Measurements from ENCODE around the gene OGFRL1. TPM values are rescaled to one million over a fixed set of nuclear protein-coding genes. Genes with fewer than 3 reads are reported as not detected.

OGFRL1 gene
- polyA plus RNA-seq, 4 donors: 16.1 to 27.6 (median 23.0) TPM

DNA sequence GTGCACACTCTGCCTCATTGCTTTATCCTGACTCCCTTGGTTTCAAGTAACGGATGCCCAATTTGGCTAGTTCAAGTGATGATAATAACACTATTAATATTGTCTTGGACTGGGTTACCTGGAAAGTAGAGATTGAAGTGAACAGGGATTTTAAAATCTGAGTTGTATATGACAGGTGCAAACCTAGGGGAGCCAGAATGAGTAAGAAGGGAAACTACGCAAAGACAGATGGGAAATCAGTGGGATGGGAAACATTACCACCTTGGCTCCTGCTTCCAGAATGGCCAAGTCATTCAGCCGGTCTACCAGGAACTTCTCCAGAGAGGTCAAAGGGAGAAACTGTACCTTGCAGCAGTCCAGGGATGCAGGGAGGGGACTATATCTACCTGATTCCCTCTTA is 41.9 kb downstream of the OGFRL1 start:
- DNase-seq (ENCODE audit: low read depth in 4 of 4, low spot score in 3 of 4): no peak

- no peak for DNase-seq (ENCODE audit: low read depth in 4 of 4, low spot score in 3 of 4)
These were observed 43.4 kb downstream of the OGFRL1 start for GRCh38 chr6:71332012-71332411.

- DNase-seq (ENCODE audit: low read depth in 4 of 4, low spot score in 3 of 4): no peak
These were observed 44.4 kb downstream of the OGFRL1 start for GRCh38 chr6:71333050-71333449.

GRCh38 chr6:71333697-71334096 is 45.1 kb downstream of the OGFRL1 start:
- no peak for DNase-seq (ENCODE audit: low read depth in 4 of 4, low spot score in 3 of 4)

GRCh38 chr6:71334768-71335167 is 46.2 kb downstream of the OGFRL1 start:
- DNase-seq (ENCODE audit: low read depth in 4 of 4, low spot score in 3 of 4): no peak

DNA sequence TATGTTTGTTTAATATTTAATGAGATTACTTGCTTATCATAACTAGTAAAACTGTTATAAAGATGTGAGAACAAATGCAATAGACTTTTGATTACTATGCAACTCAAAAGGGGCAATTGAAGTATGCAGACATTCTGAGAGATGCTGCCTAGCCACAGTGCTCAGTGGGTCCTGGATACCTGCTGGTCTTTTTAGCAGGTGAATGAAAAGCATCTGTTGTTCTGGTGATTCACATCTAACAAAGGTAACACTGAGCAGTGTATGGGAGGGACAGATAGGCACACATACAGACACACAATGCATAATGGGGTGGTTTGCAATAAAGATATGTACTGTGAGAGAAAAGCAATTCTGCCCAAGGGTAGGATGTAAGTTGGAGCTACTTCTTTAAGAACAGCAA is 46.9 kb downstream of the OGFRL1 start:
- no peak for DNase-seq (ENCODE audit: low read depth in 4 of 4, low spot score in 3 of 4)

DNA sequence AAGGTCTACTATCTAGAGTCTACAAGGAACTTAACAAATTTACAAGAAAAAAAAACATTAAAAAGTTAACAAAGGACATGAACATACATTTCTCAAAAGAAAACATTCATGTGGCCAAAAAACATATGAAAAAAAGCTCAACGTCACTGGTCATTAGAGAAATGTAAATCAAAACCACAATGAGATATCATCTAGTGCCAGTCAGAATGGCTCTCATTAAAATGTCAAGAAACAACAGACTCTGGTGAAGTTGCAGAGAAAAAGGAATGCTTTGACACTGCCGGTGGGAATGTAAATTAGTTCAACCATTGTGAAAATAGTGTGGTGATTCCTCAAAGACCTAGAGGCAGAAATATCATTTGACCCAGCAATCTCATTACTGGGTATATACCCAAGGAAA is 48.3 kb downstream of the OGFRL1 start:
- DNase-seq (ENCODE audit: low read depth in 4 of 4, low spot score in 3 of 4): no peak

DNA sequence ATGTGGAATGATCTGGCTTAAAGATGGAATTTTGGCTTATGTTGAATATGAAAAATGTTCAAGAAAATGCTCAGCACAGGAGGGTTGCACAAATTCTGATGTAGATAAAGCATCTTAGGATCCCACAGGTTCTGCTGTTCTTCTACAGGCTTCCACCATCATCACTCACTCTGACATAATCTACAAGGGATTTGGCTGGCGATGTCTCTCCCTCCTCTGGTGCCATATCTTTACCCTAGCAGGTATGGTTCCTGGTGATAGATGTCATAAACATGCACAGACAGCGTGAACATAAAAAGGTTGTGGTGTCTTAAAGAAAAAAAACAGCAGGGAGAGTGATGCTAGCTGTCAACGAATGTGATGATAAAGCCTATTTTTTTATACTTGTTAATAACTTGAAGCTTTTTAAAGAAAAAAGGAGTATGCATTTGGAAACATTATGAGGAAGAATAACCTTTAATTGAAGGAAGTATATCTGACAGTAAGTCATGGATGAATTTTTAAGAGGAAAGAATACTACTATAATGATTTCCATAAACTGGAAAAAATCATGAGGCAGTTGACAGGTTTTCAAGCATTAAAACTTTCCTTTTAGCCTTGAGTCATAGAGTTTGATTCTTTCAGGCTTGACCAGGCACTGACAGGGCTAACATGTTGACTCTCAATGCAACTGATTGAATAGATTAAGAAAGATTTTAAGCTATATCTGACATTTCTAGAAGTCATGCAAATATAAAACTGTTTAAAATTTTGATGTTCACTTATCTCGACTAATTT is 50.1 kb downstream of the OGFRL1 start:
- DNase-seq (ENCODE audit: low read depth in 4 of 4, low spot score in 3 of 4): no peak

DNA sequence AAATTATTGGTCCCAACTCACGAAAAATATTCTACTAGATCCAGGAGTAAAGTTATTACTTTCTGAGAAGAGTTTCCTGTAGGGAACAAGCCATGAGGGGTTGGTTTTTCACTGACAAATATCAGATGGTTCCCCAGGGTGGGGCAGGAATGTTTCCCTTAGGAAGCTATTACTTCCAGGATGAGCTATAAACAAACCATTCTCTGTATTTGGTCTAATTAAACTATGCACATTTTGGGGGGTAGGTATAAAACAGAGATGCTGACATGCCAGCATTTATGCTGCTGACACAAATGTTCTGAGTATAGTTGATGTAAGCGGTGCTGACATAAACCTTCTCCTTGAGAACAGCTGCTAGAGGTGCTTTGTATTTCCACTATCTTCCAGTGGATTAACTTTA is 54.2 kb downstream of the OGFRL1 start:
- no peak for DNase-seq (ENCODE audit: low read depth in 4 of 4, low spot score in 3 of 4)

DNA sequence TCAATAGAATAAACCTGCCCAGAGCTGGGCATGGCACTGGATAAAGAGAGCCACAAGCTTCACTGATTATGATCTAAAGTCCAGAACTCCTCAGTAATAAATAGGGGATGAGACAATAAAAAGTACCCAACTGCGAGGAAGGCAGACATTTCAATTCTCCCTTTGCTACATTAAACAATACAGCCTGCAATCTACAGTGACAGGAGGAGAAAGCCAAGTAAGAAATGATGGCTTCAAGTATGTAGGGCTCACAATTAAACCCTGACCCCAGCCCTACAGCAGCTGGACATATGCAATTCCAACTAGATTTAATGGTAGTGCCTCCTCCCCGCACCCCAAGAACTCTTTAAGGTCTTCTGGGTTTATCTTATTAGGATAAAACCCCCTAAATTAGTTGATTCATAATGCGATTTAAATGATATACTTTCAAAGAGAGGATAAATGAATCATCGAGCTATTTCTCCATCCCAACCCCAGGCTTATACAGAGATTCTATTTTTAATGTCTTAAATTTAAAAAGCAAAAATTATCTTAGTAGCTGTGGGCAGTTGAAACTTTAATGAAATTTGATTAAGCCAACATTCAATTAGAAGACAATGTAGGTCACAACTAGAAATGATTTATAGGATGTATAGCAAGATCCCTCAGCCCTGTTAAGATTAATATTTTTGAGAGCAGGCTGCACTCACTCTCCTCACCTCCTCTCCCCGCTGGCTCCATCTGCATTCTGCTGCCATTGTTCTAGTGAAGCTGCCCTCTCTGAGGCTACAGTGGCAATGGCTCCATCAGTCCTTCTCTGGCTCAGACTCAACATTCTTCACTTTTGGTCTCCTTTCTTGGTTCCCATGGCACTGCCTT is 57.1 kb downstream of the OGFRL1 start:
- DNase-seq (ENCODE audit: low read depth in 4 of 4, low spot score in 3 of 4): no peak

DNA sequence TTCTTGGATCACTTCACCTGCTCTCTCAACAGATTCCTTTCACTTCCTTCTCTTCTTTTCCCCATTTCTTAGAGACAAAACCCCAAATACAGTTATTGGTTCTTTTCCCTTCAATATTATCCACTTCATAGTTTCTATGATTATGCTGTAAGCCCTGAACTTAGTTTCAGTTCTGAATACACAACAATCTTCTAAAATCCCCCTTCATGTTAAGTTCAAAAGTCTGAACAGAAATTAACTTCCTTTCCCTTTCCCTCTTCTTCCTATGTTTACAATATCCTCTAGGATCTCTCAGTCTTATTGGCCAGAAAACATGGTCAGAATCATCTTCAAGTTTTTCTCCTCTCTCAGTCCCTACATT is 57.7 kb downstream of the OGFRL1 start:
- DNase-seq (ENCODE audit: low read depth in 4 of 4, low spot score in 3 of 4): no peak

DNA sequence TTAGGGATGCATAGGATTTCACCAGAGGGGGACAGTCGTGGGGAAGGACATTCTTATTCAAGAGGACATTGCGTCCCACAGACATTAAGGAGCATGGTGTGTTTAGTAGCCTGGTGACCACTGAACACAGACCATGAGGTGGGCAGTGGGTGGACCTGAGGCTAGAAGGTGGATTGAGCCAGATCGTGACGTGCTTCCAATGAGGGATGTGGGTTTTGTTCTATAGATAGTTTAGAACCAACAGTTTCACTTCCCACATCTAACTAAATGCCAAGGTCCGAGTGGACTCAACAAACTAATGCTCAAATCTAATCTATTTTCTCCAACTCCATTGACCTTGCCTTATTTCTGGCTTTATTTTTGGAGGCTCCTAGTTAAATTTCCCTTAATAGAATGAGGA is 58.5 kb downstream of the OGFRL1 start:
- DNase-seq (ENCODE audit: low read depth in 4 of 4, low spot score in 3 of 4): no peak

- no peak for DNase-seq (ENCODE audit: low read depth in 4 of 4, low spot score in 3 of 4)
These were observed 60.8 kb downstream of the OGFRL1 start for GRCh38 chr6:71349395-71349794.

DNA sequence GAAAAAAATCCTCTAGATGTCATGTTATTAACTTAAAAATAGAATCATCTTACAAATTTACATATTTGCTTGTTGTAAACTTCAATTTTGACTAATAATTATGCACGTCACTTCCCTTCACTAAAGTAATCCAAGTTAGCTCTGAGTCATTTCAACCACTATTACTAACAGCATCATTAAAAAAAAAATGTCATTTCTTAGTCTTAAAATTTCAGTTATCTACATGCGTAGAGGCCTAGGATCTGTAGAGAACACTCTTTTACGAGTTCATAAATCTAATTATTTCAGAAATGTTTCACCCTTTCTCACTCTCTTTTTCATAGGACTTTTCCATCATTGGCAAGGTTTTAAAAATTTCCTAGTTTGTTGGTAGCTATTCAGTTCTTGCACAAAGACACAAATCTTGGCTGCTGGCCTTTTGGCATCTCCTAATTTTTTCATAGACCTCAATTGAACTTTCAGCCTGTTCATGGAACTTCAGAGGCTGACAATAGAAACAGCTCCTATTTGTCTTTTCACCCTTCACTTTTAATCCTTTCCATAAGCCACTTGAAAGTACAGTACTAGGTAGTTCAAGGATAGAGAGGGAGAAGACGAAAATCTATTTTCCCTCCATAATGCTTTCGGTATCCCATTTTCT is 61.5 kb downstream of the OGFRL1 start:
- DNase-seq (ENCODE audit: low read depth in 4 of 4, low spot score in 3 of 4): no peak

DNA sequence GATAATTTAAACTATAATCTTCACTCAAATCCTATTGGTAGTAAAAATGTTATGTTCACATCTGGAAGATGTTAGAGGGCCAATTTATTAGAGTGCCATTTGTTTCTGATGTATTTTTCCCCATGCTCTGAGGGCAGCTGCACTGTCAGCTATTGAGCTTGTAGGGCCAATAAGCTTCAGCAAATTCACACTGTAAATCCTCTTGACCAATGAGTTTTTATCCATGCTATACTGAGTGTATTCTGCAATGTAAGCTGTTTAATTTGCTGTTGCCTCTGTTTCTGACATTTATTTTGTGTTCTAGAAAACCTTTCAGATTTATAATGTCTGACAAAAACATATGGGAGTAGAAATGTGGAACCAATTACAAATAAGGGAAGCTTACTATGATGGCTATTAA is 62.6 kb downstream of the OGFRL1 start:
- no peak for DNase-seq (ENCODE audit: low read depth in 4 of 4, low spot score in 3 of 4)
